Adipose tissue (tissue), 3 donors: ENCODE data around the gene NFYC. TPM values are rescaled to one million over a fixed set of nuclear protein-coding genes. Genes with fewer than 3 reads are reported as not detected.
"Not testable (repeated sequence)": the region's sequence is repeated elsewhere in the genome, so short reads cannot be mapped to it uniquely, and the experiment has no call there.

Experiments used
- H3K27ac ChIP-seq: one replicate; pipeline ENCODE4 v1.5.1; 2013; ENCODE audit warnings: low read depth, low read length
- WGBS, 3 donors: extraction: QIAGEN DNeasy Blood & Tissue Kit; methylation state at CpG; one replicate each; pipeline ENCODE4 v1.1.7; 2013; 5-methylcytosine and 5-hydroxymethylcytosine counted together
- polyA plus RNA-seq, 3 donors: library from polyadenylated mRNA; stranded (reverse); fragments of 200-250 nt; gene quantifications; one replicate each; pipeline ENCODE4 v1.2.3, GENCODE V29; 2013
- donor health status: healthy with polysubstance abuse.
- donor health status: Bipolar disorder and iron deficiency.
- donor health status: healthy.

The NFYC gene
- polyA plus RNA-seq, 3 donors = 26.5 to 32.9 (median 26.9) TPM

- H3K27ac ChIP-seq = no peak overlapping the region
- 72 to 78% (median 75%) methylated on average over 5 of the region's 5 CpGs for WGBS, 3 donors
Measured at GRCh38 chr1:40697436-40697835, 5.9 kb downstream of the NFYC start.

- 89 to 93% (median 90%) methylated on average over 6 of the region's 6 CpGs for WGBS, 3 donors
- no peak overlapping the region for H3K27ac ChIP-seq
Measured at GRCh38 chr1:40699787-40700186, 8.3 kb downstream of the NFYC start.

- H3K27ac ChIP-seq = no peak overlapping the region
- 57 to 72% (median 62%) methylated on average over 3 of the region's 3 CpGs for WGBS, 3 donors
Measured at GRCh38 chr1:40701684-40702083, 10.2 kb downstream of the NFYC start.

- H3K27ac ChIP-seq = not testable (repeated sequence)
- 93 to 96% (median 95%) methylated on average over 9 of the region's 9 CpGs for WGBS, 3 donors
Measured at GRCh38 chr1:40702810-40703209, 11.3 kb downstream of the NFYC start.

- WGBS, 3 donors = 87 to 89% (median 87%) methylated on average over 3 of the region's 3 CpGs
- H3K27ac ChIP-seq = no peak overlapping the region
Measured at GRCh38 chr1:40703316-40703715, 11.8 kb downstream of the NFYC start.

GRCh38 chr1:40704817-40705733 lies 13.6 kb downstream of the NFYC start:
- H3K27ac ChIP-seq = no peak overlapping the region
- WGBS, 3 donors = 64 to 89% (median 88%) methylated on average over 3 of the region's 3 CpGs

GRCh38 chr1:40706626-40707025 lies 15.1 kb downstream of the NFYC start:
- H3K27ac ChIP-seq = no peak overlapping the region
- 97 to 98% (median 98%) methylated on average over 4 of the region's 4 CpGs for WGBS, 3 donors

- no peak overlapping the region for H3K27ac ChIP-seq
- 1 to 6% (median 4%) methylated on average over 3 of the region's 3 CpGs for WGBS, 3 donors
Measured at GRCh38 chr1:40708750-40709099, 17.2 kb downstream of the NFYC start.

GRCh38 chr1:40709100-40709801 lies 17.7 kb downstream of the NFYC start:
- WGBS, 3 donors = 3 to 8% (median 6%) methylated on average over 10 of the region's 10 CpGs
- no peak overlapping the region for H3K27ac ChIP-seq

- H3K27ac ChIP-seq = no peak overlapping the region
- WGBS, 3 donors = 8 to 19% (median 15%) methylated on average over 3 of the region's 3 CpGs
Measured at GRCh38 chr1:40709802-40710278, 18.3 kb downstream of the NFYC start.

- WGBS, 3 donors = 8 to 36% (median 25%) methylated on average over 7 of the region's 7 CpGs
- H3K27ac ChIP-seq = no peak overlapping the region
Measured at GRCh38 chr1:40710581-40711315, 19.2 kb downstream of the NFYC start.

- H3K27ac ChIP-seq = no peak overlapping the region
- WGBS, 3 donors = 8 to 13% (median 11%) methylated on average over 3 of the region's 3 CpGs
Measured at GRCh38 chr1:40711465-40712404, 20.2 kb downstream of the NFYC start.

- 27 to 75% (median 71%) methylated on average over 5 of the region's 5 CpGs for WGBS, 3 donors
- no peak overlapping the region for H3K27ac ChIP-seq
Measured at GRCh38 chr1:40712405-40712944, 21.0 kb downstream of the NFYC start.

GRCh38 chr1:40712997-40713396 lies 21.5 kb downstream of the NFYC start:
- H3K27ac ChIP-seq = no peak overlapping the region

GRCh38 chr1:40715491-40716059 lies 24.1 kb downstream of the NFYC start:
- H3K27ac ChIP-seq = no peak overlapping the region
- 39 to 83% (median 82%) methylated on average over 4 of the region's 4 CpGs for WGBS, 3 donors

- 40 to 89% (median 42%) methylated on average over 1 of the region's 1 CpG for WGBS, 3 donors
- H3K27ac ChIP-seq = no peak overlapping the region
Measured at GRCh38 chr1:40717065-40717464, 25.6 kb downstream of the NFYC start.

GRCh38 chr1:40717955-40718354 lies 26.5 kb downstream of the NFYC start:
- H3K27ac ChIP-seq = no peak overlapping the region
- 54 to 82% (median 68%) methylated on average over 1 of the region's 1 CpG for WGBS, 3 donors
